Upper lobe of left lung (tissue), 4 donors: ENCODE measurements around the gene DCAF6.

Experiments used
- EP300 ChIP-seq, 4 donors: sonication (generic); formaldehyde crosslinking; IDR thresholded peaks; one replicate each; pipeline ENCODE4 v1.5.1; 2017; ENCODE audit warnings: antibody characterized with exemption in 4 of 4, control low read depth in 2 of 4
- POLR2A ChIP-seq, 4 donors: fragments of 450-650 bp; IDR thresholded peaks; one replicate each; pipeline ENCODE4 v1.5.1; 2016 to 2017; ENCODE audit warnings: antibody characterized with exemption in 4 of 4, mild to moderate bottlenecking in 2 of 4
- POLR2AphosphoS5 ChIP-seq, 2 donors: sonication (generic); formaldehyde crosslinking; IDR thresholded peaks; one replicate each; pipeline ENCODE4 v1.5.1; 2017; ENCODE audit warnings: antibody characterized with exemption in 2 of 2
- TF ChIP-seq, protein P1 (sequence below), 6 experiments: fragments of 450-650 bp in 4 of 6; fragments of 200-600 bp in 2 of 6; sonication (generic) in 2 of 6; IDR thresholded peaks; one replicate each; pipeline ENCODE4 v1.5.1; 2016 to 2019; ENCODE audit warnings: antibody characterized with exemption in 6 of 6

DNA sequence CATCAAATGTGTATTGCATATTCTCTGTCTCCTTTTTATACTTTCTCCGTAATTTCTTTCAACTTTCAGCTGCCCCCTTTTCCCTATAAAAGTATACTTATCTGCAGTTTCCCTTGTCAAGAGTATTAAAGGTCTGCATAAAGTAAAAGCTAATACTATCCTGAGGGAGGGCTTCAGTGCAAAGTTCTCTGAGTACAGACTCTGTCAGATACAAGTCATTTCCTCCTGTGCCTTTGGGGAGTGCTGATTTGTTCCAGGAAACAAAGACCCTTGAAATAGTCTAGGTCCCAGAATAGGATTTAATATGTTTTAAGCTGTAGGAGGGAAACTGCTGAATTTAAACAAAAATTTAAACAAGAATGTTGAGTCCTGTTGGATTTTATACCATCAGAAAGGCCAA, 188.6 kb downstream of the DCAF6 start:
- no peak for TF ChIP-seq POLR2AphosphoS5 (IDR thresholded peaks at IDR 0.05)
- TF ChIP-seq, protein P1, sequence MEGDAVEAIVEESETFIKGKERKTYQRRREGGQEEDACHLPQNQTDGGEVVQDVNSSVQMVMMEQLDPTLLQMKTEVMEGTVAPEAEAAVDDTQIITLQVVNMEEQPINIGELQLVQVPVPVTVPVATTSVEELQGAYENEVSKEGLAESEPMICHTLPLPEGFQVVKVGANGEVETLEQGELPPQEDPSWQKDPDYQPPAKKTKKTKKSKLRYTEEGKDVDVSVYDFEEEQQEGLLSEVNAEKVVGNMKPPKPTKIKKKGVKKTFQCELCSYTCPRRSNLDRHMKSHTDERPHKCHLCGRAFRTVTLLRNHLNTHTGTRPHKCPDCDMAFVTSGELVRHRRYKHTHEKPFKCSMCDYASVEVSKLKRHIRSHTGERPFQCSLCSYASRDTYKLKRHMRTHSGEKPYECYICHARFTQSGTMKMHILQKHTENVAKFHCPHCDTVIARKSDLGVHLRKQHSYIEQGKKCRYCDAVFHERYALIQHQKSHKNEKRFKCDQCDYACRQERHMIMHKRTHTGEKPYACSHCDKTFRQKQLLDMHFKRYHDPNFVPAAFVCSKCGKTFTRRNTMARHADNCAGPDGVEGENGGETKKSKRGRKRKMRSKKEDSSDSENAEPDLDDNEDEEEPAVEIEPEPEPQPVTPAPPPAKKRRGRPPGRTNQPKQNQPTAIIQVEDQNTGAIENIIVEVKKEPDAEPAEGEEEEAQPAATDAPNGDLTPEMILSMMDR (IDR thresholded peaks at IDR 0.05), result no peak
- TF ChIP-seq EP300 (IDR thresholded peaks at IDR 0.05), result no peak
- TF ChIP-seq POLR2A (IDR thresholded peaks at IDR 0.05), result no peak
